Superior temporal gyrus (tissue), 1 donor: Measurements from ENCODE around the gene ATXN7L3.
"Not testable (repeated sequence)": the region's sequence is repeated elsewhere in the genome, so short reads cannot be mapped to it uniquely, and the experiment has no call there.

Experiments used
- DNase-seq: peaks from one replicate; pipeline ENCODE4 v3.0.0-alpha.2; 2016; ENCODE audit errors: extremely low spot score

The ATXN7L3 gene

DNA sequence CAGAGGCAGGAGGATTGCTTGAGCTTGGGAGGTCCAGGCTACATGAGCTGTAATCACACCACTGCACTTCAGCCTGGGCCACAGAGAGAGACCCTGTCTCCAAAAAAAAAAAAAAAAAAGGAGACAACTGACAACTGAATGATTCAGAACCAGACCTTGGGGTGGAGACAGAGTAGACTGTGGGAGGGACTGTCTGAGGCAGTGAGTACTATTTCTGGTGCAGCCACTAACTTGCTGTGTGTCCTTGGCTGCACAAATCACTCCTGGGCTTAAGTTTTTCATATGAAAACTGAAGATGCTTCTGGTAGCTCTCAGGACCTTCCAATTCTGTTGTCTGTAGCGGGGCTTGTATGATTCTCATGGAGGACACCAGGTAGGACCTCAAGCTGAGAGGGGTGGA is 23.4 kb downstream of the ATXN7L3 start:
- DNase-seq, result no peak

DNA sequence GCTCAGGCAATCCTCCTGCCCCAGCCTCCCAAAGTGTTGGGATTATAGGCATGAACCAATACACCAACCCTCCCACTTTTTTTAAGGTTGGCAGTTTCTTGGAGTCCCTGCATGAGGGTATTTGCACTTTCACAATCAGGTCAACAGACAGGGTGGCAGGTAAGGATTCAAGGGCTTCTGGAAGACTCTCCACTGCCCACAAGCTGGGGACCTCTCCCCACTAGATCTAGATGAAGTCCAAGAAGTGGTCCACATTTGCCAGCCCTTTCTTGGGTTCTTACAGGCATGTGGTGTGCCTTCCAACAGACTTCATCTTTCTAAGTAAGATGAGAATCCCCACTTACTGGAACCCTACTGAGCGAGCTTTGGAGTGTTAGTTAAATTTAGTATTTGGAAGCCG is 25.3 kb downstream of the ATXN7L3 start:
- DNase-seq, result no peak

DNA sequence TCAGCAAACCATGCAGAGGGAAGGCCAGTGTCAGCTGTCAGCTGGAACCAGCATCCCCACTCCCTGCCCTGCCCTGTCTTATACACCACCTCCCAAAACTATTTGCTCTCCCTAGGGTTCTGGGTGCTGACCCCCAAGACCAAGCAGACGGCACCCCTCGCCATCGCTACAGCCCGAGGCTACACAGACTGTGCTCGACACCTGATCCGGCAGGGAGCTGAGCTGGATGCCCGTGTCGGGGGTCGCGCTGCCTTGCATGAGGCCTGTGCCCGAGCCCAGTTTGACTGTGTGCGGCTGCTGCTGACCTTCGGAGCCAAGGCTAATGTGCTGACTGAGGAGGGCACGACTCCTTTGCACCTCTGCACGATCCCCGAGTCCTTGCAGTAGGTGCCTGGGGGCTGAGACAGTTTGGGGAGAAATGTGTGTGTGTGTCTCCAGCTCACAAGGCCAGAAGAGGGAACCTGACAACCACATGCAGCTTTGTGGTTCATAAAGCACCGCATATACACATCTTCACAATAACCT is 27.7 kb downstream of the ATXN7L3 start:
- DNase-seq, result no peak

DNA sequence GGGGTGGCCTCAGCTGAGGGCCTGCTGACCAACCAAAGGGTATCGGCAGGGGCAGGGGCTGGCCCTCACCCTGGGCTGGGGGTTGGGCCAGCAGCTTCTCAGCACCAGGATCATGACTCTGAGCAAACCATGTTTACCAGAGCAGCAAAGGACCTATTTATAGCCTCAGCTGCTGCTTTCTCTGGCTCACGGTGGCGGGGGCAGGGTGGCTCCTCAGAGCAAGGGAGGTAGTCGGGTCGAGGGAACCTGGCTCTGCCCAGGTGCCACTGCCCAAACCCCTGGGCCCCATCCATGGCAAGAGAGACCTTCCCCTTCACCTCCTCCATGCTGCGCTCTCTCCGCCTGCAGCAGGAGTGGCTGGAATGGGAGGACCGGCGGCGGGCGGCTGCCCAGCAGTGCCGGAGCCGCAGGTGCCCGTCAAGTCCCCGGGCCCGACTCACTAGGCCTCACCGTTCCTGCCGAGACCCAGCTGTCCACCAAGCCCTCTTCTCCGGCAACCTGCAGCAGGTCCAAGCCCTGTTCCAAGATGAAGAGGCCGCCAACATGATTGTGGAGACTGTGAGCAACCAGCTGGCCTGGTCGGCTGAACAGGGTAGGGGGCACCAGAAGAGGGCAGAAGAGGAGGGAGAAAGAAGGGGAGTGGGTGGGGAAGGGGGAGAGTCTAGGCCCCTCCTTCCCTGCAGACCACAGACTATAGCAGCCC is 29.0 kb downstream of the ATXN7L3 start, which contains the start of gene ASB16:
TSS of gene ASB16 (plus strand) at position 206 of the 703 bp plus-strand sequence. CDS start at position 292, 86 bp downstream.
- DNase-seq, result no peak

DNA sequence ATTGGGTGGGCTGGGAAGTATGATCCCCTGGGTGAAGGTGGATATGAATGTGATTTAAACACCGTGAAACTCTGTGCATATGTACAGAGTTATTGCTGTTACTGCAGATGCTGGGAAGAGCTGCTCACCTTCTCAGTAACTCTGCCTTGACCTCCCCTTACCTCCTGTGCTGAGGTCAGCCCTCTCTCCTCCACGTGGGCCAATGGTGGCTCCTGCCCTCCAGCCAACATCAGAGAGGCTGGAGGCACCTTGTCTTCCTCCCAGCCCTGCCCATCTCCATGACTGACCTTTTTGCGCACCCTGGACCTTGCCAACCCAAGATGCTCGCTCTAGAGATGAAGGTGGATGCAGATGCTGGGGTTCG is 29.6 kb downstream of the ATXN7L3 start:
- no peak for DNase-seq

DNA sequence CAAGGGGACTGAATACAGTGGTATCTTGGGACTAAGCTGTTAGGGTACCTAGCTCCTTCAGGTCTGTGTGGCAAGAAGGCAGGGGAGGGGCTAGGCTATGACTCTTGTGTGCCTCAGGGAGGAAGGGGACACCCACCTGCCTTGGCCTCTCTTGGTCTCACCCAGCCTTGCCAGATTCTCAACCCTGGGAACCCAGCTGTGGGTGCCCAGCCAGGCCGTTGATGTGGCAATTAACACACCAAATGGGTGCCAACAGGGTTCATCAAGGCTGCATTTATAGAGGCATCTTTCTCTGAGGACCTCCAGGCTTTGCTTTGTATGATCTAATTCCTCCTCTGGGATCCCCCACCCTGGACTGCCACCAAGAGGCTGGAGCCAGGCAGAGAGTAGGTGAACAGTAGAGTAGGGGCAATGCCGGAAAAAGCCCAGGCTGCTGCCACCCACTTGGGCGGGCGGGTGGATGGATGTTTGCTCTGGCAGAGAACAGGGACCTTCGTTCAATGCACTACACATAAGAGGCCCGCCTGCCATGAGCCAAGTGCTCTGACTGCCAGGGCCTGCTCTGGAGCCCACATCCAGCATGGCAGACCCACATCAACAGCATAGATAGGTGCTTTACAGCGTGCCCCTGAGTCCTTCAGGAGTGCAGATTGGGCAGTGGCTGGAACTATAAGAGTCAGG is 32.4 kb downstream of the ATXN7L3 start:
- no peak for DNase-seq

DNA sequence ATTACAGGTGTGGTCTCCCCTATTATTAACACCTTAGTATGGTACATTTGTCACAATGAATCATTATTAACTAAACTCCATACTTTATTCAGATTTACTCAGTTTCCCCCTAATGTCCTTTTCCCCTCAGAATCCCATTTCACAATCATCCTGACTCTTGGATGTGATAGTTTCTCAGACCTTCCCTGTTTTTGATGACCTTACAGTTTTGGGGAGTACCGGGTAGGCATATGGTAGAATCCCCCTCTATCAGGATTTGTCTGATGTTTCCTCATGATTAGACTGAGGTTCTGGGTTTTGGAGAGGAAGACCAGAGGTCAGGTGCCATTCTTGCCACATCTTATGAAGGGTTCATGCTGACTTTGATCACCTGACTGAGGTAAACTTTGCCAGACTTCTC is 35.2 kb downstream of the ATXN7L3 start:
- no peak for DNase-seq

DNA sequence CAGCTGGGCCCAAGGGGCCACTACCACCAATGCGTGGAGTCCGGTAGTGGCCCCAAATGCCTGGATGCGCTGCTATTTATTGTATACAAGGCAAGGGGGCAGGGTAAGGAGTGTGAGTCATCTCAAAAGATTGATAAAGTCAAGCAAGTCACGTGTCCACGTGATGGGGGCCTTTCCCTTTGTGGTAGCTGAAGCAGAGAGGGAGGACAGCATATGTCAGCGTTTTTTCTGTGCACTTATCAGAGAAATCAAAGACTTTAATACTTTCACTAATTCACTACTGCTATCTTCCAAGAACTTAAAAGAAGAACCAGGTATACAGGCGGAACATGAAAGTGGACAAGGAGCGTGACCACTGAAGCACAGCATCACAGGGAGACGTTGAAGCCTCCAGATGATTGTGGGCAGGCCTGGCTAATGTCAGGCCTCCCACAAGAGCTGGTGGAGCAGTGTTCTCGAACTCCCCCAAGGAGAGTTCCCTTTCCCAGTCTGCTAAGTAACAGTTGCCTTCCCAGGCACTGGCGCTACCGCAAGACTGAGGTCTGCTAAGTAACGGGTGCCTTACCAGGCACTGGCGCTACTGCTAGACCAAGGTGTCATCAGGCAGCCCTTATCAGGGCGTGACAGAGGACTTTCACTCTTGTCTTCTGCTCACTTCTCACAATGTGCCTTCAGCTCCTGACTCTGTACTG is 40.0 kb downstream of the ATXN7L3 start:
- no peak for DNase-seq

DNA sequence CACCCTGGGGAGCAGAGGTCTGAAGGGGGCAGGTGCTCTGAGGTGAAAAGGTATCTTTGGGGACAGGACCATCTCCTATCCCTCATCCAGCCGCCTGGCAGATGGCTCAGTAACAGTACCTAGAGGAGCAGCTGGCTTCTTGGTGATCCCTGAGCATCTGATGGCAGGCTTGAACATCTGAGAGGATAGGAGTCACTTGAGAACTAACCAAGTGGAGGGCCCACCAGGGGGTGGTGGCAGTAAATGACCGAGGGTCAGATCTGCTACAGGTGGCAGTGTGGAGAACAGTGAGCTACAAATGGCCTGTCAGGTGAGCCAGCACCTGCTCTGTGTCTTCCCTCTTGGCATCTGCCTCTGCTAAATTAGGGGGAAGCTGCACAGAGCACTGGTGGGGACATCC is 44.2 kb downstream of the ATXN7L3 start:
- no peak for DNase-seq

DNA sequence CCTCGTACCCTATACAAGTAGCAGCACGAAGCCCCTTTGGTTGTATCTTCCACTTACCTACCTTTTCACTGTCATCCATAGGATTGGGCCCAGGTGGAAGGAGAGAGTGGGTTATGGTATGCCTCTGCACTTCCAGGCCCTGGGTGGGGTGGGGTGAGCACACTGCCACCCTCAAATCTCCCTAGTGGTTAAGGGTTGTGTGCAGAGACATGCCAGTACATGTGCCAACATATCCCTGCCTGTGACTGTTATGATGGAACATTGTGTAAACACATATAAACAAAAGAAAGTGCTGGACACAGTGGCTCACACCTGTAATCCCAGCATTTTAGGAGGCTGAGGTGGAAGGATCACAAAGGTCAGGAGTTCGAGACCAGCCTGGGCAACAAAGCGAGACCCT is 46.8 kb downstream of the ATXN7L3 start:
- no peak for DNase-seq

DNA sequence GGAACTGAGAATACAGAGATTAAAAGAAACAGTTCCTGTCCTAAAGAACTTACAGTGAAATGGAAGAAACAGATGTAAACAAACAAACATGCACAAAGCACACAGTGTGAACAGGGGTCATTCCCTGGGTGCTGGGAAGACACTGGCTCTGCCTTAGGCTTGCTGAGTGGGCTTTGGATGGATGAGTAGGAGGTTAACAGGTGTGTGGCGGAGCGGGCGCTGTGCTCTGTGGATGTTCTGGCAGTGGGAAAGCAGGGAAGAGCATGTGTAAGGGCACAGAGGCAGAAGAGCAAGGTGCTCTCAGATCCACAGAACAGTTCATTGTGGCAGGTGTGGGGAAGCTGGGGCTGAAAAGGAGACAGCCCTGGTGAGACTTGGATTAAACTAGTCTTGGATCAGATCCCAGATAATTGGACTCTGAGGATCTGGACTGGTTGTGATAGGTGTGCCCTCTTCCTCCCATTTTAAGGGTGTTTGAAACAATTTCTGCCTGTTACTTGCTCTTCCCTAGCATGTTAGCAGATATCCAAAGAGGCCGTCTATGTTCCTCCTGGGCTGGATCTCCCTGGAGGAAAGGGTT is 49.8 kb downstream of the ATXN7L3 start:
- DNase-seq, result no peak

DNA sequence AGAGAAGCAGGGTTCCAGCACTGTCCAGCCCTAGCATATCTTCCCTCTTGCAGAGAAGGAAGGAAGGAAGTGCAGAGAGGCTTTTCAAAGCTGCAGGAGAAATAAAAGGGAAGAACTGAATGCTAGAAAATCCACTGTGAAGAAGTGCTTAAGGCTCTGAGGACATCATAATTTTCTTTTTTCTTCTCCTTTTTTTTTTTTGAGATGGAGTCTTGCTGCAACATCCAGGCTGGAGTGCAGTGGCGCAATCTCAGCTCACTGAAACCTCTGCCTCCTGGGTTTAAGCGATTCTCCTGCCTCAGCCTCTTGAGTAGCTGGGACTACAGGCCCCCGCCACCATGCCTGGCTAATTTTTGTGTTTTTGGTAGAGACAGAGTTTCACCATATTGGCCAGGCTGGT is 50.6 kb downstream of the ATXN7L3 start:
- DNase-seq, result not testable (repeated sequence)

DNA sequence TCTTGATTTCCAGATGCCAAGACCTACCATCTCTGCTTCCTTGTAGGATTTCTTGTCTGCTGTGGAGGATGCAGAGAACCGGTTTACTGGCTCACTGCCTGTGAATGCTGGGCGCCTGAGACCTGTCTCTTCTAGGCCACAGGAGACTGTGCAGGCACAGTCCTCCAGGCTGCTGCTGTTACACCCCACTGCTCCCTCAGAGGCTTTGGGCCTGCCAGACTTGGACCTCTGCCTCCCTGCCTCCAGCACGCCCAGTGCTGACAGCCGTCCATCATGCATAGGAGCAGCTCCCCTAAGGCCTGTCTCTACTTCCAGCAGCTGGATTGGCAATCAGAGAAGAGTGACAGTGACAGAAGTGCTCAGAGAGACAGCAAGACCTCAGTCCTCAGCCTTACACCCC is 51.9 kb downstream of the ATXN7L3 start:
- no peak for DNase-seq

DNA sequence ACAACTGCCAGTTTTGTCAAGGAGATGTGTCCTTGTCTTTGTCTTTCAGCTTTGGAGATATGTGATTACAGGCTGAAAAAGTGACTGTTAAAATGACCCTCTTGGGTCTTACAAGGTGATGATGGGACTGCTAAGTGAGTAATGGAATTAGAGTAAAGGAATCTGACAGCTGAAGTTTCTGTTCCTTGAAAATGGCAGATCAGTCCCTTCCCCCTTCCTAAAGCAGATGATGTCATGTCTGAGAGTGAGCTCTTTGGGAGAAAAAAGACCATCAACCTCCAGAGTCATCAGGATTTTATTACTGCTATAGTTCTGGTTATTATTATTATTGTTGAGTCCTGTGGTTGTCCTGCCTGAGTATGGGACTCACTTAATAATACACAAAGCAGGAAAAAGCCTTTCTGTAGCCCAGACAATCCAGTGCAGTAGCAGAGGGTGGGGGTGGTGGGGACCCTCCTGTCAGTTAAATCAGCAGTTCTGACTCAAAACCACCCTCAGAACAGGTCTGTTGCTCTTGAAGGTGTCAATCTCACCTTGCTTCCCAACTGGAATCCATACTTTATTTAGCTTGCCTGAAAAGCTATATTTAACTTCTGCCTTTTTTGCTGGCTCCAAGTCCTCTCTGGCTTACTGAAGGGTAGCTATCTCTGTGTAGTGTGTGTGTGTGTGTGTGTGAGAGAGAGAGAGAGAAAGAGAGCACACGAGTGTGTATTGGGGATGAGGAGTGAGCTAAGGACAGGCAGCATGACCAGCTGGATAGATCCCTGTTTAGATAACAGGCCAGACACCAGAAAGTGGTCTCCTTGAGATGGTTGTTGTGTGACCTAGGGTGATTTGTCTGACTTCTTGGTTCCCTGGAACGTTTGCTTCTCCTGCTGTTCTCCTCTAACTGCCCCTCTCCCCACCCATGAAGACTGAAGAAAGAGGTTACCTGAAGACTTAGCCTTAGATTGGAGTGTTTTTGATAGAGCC is 53.0 kb downstream of the ATXN7L3 start:
- DNase-seq, result no peak

DNA sequence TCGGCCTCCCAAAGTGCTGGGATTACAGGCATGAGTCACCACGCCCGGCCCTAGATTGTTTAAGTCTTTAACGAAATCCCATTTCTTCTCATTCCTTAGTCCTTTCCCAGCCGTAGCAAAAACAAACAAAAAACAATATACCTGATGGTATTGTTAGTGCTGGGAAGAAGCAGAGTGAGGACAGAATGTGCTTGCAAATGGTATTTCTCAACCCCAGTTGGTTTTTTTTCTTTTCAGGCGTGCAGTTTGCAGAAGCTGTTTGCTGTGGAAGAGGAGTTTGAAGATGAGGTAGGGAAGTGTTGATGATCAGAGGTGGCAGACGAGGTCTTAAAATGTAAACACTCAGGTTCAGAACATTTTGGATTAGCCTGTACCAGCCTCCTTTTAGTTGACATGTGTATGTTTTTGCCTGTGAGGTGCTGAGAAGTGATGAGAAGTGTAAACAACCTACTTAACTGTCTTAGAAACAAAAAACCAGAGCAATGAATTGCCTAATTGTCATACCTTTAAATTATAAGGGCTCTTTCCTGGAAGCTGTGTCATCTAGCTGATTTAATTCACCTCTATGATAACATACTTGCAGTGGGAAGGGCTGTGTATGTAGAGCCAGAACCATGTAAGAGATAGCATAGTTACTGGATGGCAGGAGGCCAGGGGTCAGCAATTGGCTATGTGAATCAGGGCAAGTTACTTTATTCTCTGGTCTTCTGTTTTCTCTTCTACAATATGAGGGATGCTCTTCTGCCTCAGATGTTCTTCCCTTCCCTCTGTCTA is 54.5 kb downstream of the ATXN7L3 start:
- no peak for DNase-seq

DNA sequence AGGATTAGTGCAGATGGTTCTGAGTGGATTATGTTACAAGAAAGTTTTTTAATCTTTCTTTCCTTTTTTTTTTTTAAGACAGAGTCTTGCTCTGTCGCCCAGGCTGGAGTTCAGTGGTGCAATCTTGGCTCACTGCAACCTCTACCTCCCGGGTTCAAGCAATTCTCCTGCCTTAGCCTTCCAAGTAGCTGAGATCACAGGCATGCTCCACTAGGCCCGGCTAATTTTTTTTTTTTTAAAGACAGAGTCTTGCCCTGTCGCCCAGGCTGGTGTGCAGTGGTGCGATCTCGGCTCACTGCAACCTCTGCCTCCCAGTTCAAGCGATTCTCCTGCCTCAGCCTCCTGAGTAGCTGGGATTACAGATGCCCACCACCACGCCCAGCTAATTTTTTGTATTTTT is 55.8 kb downstream of the ATXN7L3 start:
- DNase-seq, result not testable (repeated sequence)
